NOMO-1 treated with DMSO at 0.1 percent for 48 hours (cell line): ENCODE results near the gene RAB17.

ENCODE experiments used
- DNase-seq: peaks from one replicate; lab custom pipeline; 2025; ENCODE audit not compliant: unreplicated experiment; lab: John Stamatoyannopoulos, UW

RAB17 gene

GRCh38 chr2:237540223-237540775, 50.2 kb downstream of the RAB17 start:
- no peak for DNase-seq

- DNase-seq = no peak
Observed at GRCh38 chr2:237539681-237540080, 50.9 kb downstream of the RAB17 start.

GRCh38 chr2:237538901-237539300, 51.6 kb downstream of the RAB17 start:
- DNase-seq = no peak

GRCh38 chr2:237538001-237538720, 52.4 kb downstream of the RAB17 start:
- no peak for DNase-seq

- no peak for DNase-seq
Observed at GRCh38 chr2:237536617-237537016, 53.9 kb downstream of the RAB17 start.

DNA sequence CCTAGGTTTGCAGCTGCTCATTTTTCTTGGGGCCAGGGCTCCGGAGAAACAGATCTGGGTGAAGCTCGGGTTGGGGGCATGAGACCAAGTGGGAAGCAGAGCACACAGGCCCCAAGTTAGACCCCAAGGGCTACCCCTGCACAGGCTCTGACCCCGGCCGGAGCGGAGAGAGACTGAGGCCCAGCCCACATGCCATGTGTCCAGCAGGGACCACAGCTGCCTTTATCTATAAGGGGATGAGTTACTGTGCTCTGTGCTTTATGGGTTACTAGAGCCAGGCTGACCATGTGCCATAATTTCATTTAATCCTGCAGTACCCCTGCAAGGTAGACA, 54.5 kb downstream of the RAB17 start:
- DNase-seq = no peak

DNA sequence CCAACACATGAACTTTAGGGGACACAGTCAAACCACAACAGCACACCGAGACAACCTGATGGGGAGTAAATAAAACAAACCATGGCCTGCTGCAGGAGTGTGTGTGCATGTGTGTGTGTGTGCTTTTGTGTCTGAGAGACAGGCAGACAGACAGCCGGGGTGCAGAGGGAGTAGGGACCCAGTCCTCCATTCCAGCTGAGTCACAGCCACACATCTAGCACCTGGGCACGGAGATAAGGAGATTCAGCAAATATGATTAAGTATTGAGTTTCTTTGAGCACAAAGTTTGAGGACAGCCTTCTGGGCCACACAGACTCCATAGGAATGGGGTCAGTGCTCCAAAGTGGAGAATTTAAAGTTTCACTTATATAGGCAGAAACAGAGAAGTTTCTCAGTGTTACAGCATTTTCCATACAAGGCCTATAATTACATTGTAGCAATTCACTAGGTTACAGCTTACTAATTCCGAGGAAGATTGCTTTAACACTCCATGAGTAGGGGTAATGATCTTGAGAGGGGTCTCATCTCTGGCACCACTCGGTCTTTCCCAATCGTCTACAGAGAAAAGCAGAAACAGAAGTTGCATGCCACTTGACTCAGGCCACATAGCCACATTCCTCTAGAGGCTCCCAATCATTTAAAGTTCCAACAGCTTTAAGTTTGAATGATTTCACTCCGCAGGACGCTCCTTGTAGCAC, 55.0 kb downstream of the RAB17 start:
- DNase-seq = peak; percentile 21

DNA sequence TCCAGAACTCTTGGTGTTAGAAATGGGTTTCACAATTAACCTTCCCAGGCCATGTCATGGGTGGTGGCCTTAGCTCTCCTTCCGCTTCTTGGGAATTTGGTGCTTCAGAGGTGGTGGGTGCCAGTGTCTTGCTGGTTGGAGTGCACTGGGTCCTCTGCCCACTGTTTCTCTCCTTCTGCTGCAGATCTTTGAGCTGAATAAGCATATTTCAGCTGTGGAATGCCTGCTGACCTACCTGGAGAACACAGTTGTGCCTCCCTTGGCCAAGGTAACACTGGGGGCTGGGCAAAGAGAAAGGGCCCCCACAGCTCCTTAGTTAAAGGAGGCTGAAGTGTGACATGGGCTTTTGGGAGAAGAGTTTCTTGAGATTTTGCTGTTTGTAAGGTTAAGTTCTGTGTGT, 56.2 kb downstream of the RAB17 start:
- DNase-seq = no peak

DNA sequence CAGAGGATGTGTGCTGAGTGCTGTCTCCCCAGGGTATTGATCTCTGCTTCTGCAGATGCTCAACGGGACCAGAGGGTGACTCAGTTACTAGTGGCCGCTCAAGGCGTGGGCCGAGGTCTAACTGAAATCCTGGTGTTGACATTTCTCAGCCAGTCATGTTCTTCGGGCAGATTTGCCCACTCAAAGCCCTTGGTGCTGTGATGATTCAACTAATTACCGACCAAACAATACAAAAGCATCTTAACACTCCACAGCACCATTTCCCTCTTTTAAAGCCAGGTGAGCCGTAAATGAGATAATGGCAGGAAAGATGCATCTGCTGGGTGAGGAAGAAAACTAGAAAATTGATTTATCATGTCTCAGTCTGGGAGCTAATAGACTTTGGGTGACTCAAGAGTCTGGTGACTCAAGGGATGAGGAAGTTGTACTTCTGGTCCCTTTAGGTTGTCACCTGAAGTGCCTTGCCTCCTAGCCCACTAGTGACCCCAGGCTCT, 56.8 kb downstream of the RAB17 start:
- DNase-seq = peak; percentile 76

- DNase-seq = peak; percentile 5
Observed at GRCh38 chr2:237532160-237532559, 58.4 kb downstream of the RAB17 start.

DNA sequence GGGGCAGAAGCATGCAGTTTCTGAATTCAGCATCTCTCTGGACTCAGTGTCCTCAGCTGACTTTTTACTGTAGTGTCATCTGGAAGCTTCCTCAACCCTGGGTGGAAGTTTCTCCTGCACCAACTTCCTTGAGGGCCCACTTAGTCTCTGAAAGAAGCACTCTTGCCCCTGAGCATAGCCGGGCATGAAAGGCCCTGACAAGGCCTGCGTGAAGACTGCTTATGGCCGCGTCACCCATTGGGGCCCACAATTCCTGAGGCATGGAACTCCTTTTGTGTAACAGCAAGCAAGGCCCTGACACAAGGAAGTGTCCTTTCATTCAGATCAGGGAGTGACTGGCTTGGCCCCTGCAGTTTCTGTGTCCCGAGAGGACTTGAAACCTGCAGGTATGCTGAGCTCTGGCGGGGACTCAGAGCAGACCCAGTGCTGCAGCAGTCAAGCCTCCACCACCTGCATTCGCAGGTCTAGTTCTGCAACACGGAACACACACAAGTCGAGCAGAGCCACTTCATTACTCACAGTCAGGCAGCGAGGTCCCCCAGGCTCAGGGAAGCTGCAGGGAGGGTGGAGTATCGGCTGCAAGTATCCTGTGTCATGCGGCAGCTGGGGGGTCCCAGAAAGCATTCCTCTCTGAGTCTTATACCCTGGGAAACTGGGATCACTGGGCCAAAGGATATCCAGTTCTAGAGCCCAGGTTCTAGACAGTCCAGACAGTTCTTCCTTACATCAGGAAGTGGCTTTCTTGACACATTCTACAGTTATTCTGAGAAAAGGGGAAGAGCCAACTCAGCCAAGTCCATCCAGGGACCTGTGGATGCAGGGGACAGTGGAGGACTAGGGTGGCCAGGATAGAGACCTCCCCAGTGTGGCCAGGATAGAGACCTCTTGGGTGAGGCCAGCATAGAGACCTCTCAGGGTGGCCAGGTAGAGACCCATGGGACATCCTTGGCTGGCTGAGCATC, 59.8 kb downstream of the RAB17 start:
- peak; percentile 25 for DNase-seq

- DNase-seq = peak; percentile 89
Observed at GRCh38 chr2:237529452-237530402, 60.8 kb downstream of the RAB17 start.

DNA sequence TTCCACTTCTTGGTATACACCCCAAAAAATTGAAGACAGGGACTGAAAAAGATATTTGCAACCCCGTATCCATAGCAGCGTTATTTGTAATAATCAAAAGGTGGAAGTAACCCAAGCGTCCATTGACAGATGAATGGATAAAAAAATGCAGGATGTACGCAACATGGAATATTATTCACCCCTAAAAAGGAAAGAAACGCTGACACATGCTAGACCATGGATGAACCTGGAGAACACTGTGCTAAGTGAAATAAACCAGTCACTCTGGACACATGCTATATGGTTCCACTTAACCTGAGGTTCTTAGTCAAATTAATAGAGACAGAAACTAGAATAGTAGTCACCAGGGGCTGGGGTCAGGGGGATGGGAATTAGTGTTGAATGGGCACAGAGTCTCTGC, 62.8 kb downstream of the RAB17 start:
- no peak for DNase-seq

GRCh38 chr2:237527233-237527632, 63.3 kb downstream of the RAB17 start:
- no peak for DNase-seq

DNA sequence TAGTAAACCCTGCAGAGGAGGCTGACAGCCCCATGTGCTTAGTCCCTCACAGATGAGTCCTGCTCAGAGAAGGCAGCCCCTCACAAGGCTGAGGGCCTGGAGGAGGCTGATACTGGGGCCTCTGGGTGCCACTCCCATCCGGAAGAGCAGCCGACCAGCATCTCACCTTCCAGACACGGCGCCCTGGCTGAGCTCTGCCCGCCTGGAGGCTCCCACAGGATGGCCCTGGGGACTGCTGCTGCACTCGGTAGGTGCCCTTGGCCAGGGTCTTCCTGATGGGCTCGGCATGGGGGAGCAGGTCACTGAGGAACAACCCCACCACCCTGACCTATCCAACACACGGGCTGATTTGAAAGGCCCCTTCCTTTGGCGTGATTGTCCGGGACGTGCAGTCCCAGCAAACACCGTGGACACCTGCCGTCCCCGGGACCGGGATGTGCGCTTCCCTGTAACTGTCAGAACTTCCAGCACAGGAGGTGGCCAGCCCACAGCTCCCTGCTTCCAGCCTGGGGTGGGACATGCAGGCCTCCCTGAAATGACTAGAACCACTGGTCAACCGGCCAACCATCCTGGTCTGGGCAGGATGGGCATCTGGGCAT, 64.9 kb downstream of the RAB17 start:
- DNase-seq = no peak

GRCh38 chr2:237524631-237525030, 65.9 kb downstream of the RAB17 start:
- no peak for DNase-seq
